ENCODE results near the gene OSBPL10.

DNA sequence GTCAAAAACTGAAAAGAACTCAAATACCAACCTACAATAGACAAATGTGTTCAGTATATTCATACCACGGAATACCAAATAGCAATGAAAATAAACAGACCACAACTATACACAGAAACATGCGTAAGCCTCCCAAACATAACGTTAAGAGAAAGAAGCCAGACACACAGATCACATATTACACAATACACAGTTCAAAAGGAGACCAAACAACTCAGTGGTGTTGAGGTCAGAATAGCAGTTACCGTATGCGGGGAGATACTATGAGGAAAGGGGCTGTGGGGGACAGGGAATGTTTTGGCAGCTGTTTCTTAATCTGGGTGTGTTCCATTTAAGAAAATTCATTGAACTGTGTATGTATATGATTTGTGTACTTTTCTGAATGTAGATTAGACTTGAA, 6.6 kb downstream of the OSBPL10 start:
- TF ChIP-seq, protein P1, sequence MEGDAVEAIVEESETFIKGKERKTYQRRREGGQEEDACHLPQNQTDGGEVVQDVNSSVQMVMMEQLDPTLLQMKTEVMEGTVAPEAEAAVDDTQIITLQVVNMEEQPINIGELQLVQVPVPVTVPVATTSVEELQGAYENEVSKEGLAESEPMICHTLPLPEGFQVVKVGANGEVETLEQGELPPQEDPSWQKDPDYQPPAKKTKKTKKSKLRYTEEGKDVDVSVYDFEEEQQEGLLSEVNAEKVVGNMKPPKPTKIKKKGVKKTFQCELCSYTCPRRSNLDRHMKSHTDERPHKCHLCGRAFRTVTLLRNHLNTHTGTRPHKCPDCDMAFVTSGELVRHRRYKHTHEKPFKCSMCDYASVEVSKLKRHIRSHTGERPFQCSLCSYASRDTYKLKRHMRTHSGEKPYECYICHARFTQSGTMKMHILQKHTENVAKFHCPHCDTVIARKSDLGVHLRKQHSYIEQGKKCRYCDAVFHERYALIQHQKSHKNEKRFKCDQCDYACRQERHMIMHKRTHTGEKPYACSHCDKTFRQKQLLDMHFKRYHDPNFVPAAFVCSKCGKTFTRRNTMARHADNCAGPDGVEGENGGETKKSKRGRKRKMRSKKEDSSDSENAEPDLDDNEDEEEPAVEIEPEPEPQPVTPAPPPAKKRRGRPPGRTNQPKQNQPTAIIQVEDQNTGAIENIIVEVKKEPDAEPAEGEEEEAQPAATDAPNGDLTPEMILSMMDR (conservative IDR thresholded peaks at IDR 0.05; ENCODE audit: low read length), result no peak
- no peak for TF ChIP-seq EZH2phosphoT487 (IDR thresholded peaks at IDR 0.05; ENCODE audit: borderline replicate concordance, low read depth, low read length)
